ENCODE data around the gene ANGPTL2.

DNA sequence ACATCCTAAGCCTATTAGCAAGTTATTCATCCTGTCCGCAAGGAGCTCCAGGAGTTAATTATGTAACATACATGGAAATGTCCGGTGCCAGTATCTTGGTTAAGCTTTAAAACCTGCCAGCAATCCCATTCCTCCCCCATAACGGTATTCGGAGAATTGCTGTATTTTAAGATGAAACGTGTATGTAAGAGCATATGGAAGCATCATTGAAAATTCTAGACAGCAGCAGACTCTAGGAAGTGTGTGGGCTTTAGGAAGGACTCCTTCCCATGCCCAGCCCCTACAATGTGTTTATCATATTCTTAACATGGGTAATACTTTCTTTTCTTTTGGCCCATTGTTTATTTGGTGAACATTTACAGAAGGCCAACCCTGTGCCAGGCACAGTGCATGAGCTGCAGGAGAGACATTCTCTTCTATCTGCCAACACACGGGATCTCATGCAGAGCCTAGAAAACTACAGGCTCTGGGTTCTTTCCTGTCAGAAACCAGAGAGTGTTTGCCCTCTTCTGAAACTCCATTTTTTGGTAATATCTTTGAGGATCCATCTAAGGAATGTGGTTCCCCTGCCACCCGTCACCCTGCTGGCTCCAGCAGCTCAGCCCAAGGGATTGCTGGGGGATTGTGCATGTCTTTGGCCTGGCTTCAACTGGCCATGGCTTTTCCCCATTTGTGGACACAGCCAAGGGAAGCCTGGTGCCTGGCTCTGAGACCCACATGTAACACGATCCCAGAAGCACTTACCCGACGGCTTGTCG is 15.1 kb downstream of the ANGPTL2 start:
- no peak for TF ChIP-seq EZH2 (IDR thresholded peaks at IDR 0.05; ENCODE audit: borderline replicate concordance, low read depth, low read length, severe bottlenecking)
- TF ChIP-seq, protein P1, sequence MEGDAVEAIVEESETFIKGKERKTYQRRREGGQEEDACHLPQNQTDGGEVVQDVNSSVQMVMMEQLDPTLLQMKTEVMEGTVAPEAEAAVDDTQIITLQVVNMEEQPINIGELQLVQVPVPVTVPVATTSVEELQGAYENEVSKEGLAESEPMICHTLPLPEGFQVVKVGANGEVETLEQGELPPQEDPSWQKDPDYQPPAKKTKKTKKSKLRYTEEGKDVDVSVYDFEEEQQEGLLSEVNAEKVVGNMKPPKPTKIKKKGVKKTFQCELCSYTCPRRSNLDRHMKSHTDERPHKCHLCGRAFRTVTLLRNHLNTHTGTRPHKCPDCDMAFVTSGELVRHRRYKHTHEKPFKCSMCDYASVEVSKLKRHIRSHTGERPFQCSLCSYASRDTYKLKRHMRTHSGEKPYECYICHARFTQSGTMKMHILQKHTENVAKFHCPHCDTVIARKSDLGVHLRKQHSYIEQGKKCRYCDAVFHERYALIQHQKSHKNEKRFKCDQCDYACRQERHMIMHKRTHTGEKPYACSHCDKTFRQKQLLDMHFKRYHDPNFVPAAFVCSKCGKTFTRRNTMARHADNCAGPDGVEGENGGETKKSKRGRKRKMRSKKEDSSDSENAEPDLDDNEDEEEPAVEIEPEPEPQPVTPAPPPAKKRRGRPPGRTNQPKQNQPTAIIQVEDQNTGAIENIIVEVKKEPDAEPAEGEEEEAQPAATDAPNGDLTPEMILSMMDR (IDR thresholded peaks at IDR 0.05; ENCODE audit: borderline replicate concordance, extremely low read depth, low read length, poor library complexity, severe bottlenecking), result no peak

All from DND-41 (cell line).